Endothelial cell of umbilical vein (primary cell): Measurements from ENCODE around the gene TRAF1. TPM values are rescaled to one million over a fixed set of nuclear protein-coding genes. Genes with fewer than 3 reads are reported as not detected.

Experiments
- BruUV-seq: library from RNA; stranded (reverse); fragments of 400-500 nt; replicated peaks from 2 replicates; lab custom pipeline; 2021; lab: Mats Ljungman, UMichigan
- CTCF ChIA-PET: fragments of 300-600, 350-600 bp; sonication (Branson Sonifier 250); formaldehyde crosslinking; loops from one replicate; lab custom pipeline; 2021; ENCODE audit warnings: antibody characterized with exemption, inconsistent platforms; lab: Charles Lee
- POLR2A ChIA-PET: fragments of 300-600, 350-600 bp; sonication (Branson Sonifier 250); formaldehyde crosslinking; loops from one replicate; lab custom pipeline; 2021; ENCODE audit warnings: antibody characterized with exemption, inconsistent platforms; lab: Charles Lee
- DNase-seq: peaks from one replicate; pipeline ENCODE4 v3.0.0-alpha.2; 2011; ENCODE audit warnings: low read depth, low spot score
- FAIRE-seq: peaks from 2 replicates; lab custom pipeline; 2011; peaks lifted over from hg19 to GRCh38; lab: Jason Lieb, UNC
- H2AFZ ChIP-seq: 2 replicates; pipeline ENCODE4 v1.6.0; 2012; ENCODE audit warnings: low read depth, low read length, control low read depth, inconsistent platforms
- H3K27ac ChIP-seq: 2 replicates; pipeline ENCODE4 v1.5.1; 2011; ENCODE audit warnings: low read depth, mild to moderate bottlenecking, control low read depth, low read length, moderate library complexity; ENCODE audit not compliant: insufficient read depth
- H3K27me3 ChIP-seq, 2 experiments: 2 replicates each; pipeline versions ENCODE4 v1.6.0 to v1.6.1; 2011; ENCODE audit warnings: low read length in 2 of 2, mixed read lengths in 1 of 2; ENCODE audit not compliant: control insufficient read depth in 2 of 2, insufficient read depth in 2 of 2
- H3K36me3 ChIP-seq, 2 experiments: 2 replicates in 1 of 2; 3 replicates in 1 of 2; pipeline ENCODE4 v1.5.1; 2011; ENCODE audit warnings: low read length in 2 of 2, mild to moderate bottlenecking in 1 of 2, moderate library complexity in 1 of 2; ENCODE audit not compliant: control insufficient read depth in 2 of 2, insufficient read depth in 2 of 2; ENCODE audit errors: extremely low read depth in 1 of 2
- H3K4me1 ChIP-seq: 3 replicates; pipeline ENCODE4 v1.5.1; 2011; ENCODE audit warnings: mild to moderate bottlenecking, low read length; ENCODE audit not compliant: control insufficient read depth, insufficient read depth; ENCODE audit errors: extremely low read depth
- H3K4me2 ChIP-seq: 2 replicates; pipeline ENCODE4 v1.6.1; 2011; ENCODE audit warnings: low read length, control low read depth, mixed read lengths; ENCODE audit not compliant: insufficient read depth
- H3K4me3 ChIP-seq, 3 experiments: fragments of 200-600 bp in 1 of 3; sonication (generic), shearing (Covaris generic) in 1 of 3; replicated peaks in 1 of 3; 2 replicates each; pipeline ENCODE4 v1.5.1; 2011 to 2016; ENCODE audit warnings: control low read depth in 3 of 3, low read length in 3 of 3, mild to moderate bottlenecking in 2 of 3, inconsistent platforms in 1 of 3, low read depth in 1 of 3, moderate library complexity in 1 of 3; ENCODE audit not compliant: insufficient read depth in 1 of 3
- H3K79me2 ChIP-seq: 2 replicates; pipeline ENCODE4 v1.6.0; 2012; ENCODE audit warnings: low read length, inconsistent platforms; ENCODE audit not compliant: control insufficient read depth, insufficient read depth
- H3K9ac ChIP-seq: replicated peaks from 2 replicates; pipeline ENCODE3; 2011; ENCODE audit warnings: low read length, control low read depth; ENCODE audit not compliant: insufficient read depth; ENCODE audit errors: extremely low read depth
- H3K9me1 ChIP-seq: replicated peaks from 3 replicates; pipeline ENCODE4 v1.6.0; 2011; ENCODE audit warnings: mild to moderate bottlenecking, low read length; ENCODE audit not compliant: control insufficient read depth, insufficient read depth; ENCODE audit errors: extremely low read depth
- H3K9me3 ChIP-seq: replicated peaks from 2 replicates; pipeline ENCODE4 v1.5.1; 2012; ENCODE audit warnings: low read length, inconsistent platforms; ENCODE audit not compliant: control insufficient read depth, insufficient read depth
- H4K20me1 ChIP-seq: replicated peaks from 2 replicates; pipeline ENCODE3; 2011; ENCODE audit warnings: mild to moderate bottlenecking, low read length; ENCODE audit not compliant: control insufficient read depth, insufficient read depth; ENCODE audit errors: extremely low read depth
- EZH2 ChIP-seq: IDR thresholded peaks from 2 replicates; pipeline ENCODE4 v1.6.1; 2012; ENCODE audit warnings: borderline replicate concordance, low read depth, mild to moderate bottlenecking, moderate library complexity, low read length, inconsistent platforms; ENCODE audit not compliant: severe bottlenecking
- FOS ChIP-seq: IDR thresholded peaks from 2 replicates; pipeline ENCODE4 v1.6.1; 2011; ENCODE audit warnings: mild to moderate bottlenecking, low read length, moderate library complexity, borderline replicate concordance; ENCODE audit not compliant: insufficient read depth
- GATA2 ChIP-seq: IDR thresholded peaks from 2 replicates; pipeline ENCODE4 v1.7.0; 2011; ENCODE audit warnings: low read depth, mild to moderate bottlenecking, moderate library complexity, mixed read lengths, low read length; ENCODE audit not compliant: insufficient read length, insufficient read depth
- JUN ChIP-seq: IDR thresholded peaks from 2 replicates; pipeline ENCODE4 v1.6.1; 2011; ENCODE audit warnings: borderline replicate concordance, low read depth; ENCODE audit not compliant: insufficient read length, insufficient read depth
- MYC ChIP-seq: IDR thresholded peaks from one replicate; pipeline ENCODE4 v1.6.1; 2011; ENCODE audit warnings: mild to moderate bottlenecking, low read depth, low read length
- POLR2A ChIP-seq: IDR thresholded peaks from 2 replicates; pipeline ENCODE4 v1.6.1; 2012; ENCODE audit warnings: low read depth, mild to moderate bottlenecking, control low read depth, low read length
- POLR2AphosphoS5 ChIP-seq: IDR thresholded peaks from 2 replicates; pipeline ENCODE4 v1.6.1; 2012; ENCODE audit warnings: low read depth, mild to moderate bottlenecking, control low read depth, low read length, moderate library complexity; ENCODE audit not compliant: insufficient read depth
- dilution Hi-C: fragments of 300-500 bp; cut with MboI; formaldehyde crosslinking; loops from one replicate; pipeline ENCODE4 v1.15.0; 2019; ENCODE audit warnings: low sequenced_read_pairs; ENCODE audit not compliant: extremely low pct_ligation_motif_present
- intact Hi-C: fragments of 100-400 bp; cut with micrococcal nuclease; formaldehyde crosslinking; loops from one replicate; pipeline ENCODE4 v1.10.0; 2022
- polyA plus RNA-seq, 4 experiments: library from polyadenylated mRNA; depleted of rRNA in 3 of 4; stranded (reverse) in 3 of 4; unstranded in 1 of 4; fragments of >200 nt; gene quantifications; 2 replicates each; pipeline versions ENCODE4 v1.2.1 to v1.2.3, GENCODE V29; 2011 to 2012; ENCODE audit warnings: missing spikeins in 1 of 4
- total RNA-seq: library from RNA; stranded (reverse); gene quantifications from 2 replicates; pipeline ENCODE4 v1.2.3, GENCODE V29; 2021
- TF ChIP-seq, protein P1 (sequence below): IDR thresholded peaks from 2 replicates; pipeline ENCODE4 v1.6.1; 2011; ENCODE audit not compliant: insufficient read depth, insufficient read length
- TF ChIP-seq, protein P2 (sequence below), 2 donors: IDR thresholded peaks; 1 replicate in 1 of 2; 2 replicates in 1 of 2; pipeline ENCODE4 v1.5.1; 2011; ENCODE audit warnings: low read length in 2 of 2, mild to moderate bottlenecking in 2 of 2, moderate library complexity in 2 of 2, control low read depth in 1 of 2, inconsistent platforms in 1 of 2, low read depth in 1 of 2; ENCODE audit not compliant: insufficient read depth in 1 of 2; ENCODE audit errors: extremely low read depth in 1 of 2

Gene TRAF1
- total and polyA plus RNA-seq, 2 donors (not counting 3 experiments of a cell fraction or from before 2014, with no cell fraction given), result 2.0 to 2.6 TPM

DNA sequence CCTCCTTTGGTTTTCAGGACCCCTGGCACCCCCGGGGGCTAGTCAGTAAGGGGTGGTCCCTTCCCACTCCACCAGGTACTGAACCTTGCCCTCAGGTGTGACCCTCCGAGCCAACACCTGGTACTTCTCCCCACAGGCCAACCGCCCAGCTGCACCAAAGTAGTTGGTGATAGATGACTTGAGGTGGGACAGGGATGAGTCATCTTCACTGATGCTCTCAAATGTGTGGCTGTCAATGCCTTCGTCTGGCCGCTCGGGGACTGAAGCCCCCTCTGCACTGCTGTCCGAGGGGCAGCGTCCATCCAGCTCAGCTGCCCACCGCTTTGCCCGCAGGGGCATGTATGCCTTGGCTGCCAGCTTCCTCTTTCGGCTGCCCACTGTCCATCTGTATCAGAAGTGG is 68.7 kb downstream of the TRAF1 start:
- no peaks in the 10 kb centered on the region for H4K20me1 ChIP-seq
- no peak overlapping the region for H3K27ac ChIP-seq
- no peak for DNase-seq
- no peaks in the 10 kb centered on the region for H3K4me1 ChIP-seq
- peaks cover 20 to 32% of the 10 kb centered on the region in 2 experiments for H3K36me3 ChIP-seq
- no peak overlapping the region for H3K4me2 ChIP-seq
- H3K9ac ChIP-seq, result no peak overlapping the region
- intact Hi-C loops (no loop called here), dilution Hi-C loops (no loop called here)
- ChIA-PET POLR2A (no interaction called here), CTCF (interaction anchor here (0.7 to 5.7 kb wide), 2 partner anchors 11 kb away, joined by 4 to 22 read pairs; no protein-coding TSS in a partner anchor)
- no peaks in the 10 kb centered on the region for H3K79me2 ChIP-seq
- no peak for TF ChIP-seq GATA2
- TF ChIP-seq POLR2AphosphoS5, result no peak
- no peak for TF ChIP-seq FOS
- TF ChIP-seq, protein P1, sequence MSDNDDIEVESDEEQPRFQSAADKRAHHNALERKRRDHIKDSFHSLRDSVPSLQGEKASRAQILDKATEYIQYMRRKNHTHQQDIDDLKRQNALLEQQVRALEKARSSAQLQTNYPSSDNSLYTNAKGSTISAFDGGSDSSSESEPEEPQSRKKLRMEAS, result no peak
- TF ChIP-seq JUN, result no peak
- TF ChIP-seq MYC, result no peak
- TF ChIP-seq EZH2, result no peak
- TF ChIP-seq, protein P2, sequence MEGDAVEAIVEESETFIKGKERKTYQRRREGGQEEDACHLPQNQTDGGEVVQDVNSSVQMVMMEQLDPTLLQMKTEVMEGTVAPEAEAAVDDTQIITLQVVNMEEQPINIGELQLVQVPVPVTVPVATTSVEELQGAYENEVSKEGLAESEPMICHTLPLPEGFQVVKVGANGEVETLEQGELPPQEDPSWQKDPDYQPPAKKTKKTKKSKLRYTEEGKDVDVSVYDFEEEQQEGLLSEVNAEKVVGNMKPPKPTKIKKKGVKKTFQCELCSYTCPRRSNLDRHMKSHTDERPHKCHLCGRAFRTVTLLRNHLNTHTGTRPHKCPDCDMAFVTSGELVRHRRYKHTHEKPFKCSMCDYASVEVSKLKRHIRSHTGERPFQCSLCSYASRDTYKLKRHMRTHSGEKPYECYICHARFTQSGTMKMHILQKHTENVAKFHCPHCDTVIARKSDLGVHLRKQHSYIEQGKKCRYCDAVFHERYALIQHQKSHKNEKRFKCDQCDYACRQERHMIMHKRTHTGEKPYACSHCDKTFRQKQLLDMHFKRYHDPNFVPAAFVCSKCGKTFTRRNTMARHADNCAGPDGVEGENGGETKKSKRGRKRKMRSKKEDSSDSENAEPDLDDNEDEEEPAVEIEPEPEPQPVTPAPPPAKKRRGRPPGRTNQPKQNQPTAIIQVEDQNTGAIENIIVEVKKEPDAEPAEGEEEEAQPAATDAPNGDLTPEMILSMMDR (IDR thresholded peaks at IDR 0.05; ENCODE audit: extremely low read depth in 1 of 2, insufficient read depth in 1 of 2, low read depth in 1 of 2, low read length in 2 of 2), result no peak
- no peak for TF ChIP-seq POLR2A
- no peaks in the 10 kb centered on the region for H3K27me3 ChIP-seq
- H3K9me3 ChIP-seq, result no peaks in the 10 kb centered on the region
- H2AFZ ChIP-seq, result no peak overlapping the region
- no TSS peak for BruUV-seq
- H3K4me3 ChIP-seq, result no peak overlapping the region
- no peaks in the 10 kb centered on the region for H3K9me1 ChIP-seq
- FAIRE-seq, result no peak
